Upper lobe of left lung (tissue), 6 donors: ENCODE measurements around the gene AHRR. TPM values are rescaled to one million over a fixed set of nuclear protein-coding genes. Genes with fewer than 3 reads are reported as not detected.
A peak's percentile ranks its signal among the peaks of the same experiment; 100 is the strongest.

Experiments
- ATAC-seq, 2 donors: fragments of 200-7000 bp; cut with Tn5 transposase; one replicate each; pipeline ENCODE4 v1.9.1; 2022; ENCODE audit warnings: mild to moderate bottlenecking in 2 of 2, moderate library complexity in 2 of 2; ENCODE audit not compliant: low FRiP score in 2 of 2
- DNase-seq, 2 donors: peaks; one replicate each; pipeline ENCODE4 v3.0.0-alpha.2; 2019 to 2020
- H3K27ac ChIP-seq, 4 donors: fragments of 200-600 bp; sonication (generic); one replicate each; pipeline ENCODE4 v1.5.1; 2016 to 2019
- H3K27me3 ChIP-seq, 4 donors: fragments of 200-600 bp; sonication (generic); one replicate each; pipeline ENCODE4 v1.5.1; 2017 to 2019
- H3K36me3 ChIP-seq, 4 donors: fragments of 200-600 bp; sonication (generic); one replicate each; pipeline ENCODE4 v1.5.1; 2016 to 2019
- H3K4me1 ChIP-seq, 4 donors: fragments of 200-600 bp; sonication (generic); one replicate each; pipeline ENCODE4 v1.5.1; 2018 to 2019
- H3K4me3 ChIP-seq, 4 donors: fragments of 200-600 bp; sonication (generic); one replicate each; pipeline ENCODE4 v1.5.1; 2017 to 2019; ENCODE audit warnings: mild to moderate bottlenecking in 2 of 4, moderate library complexity in 1 of 4
- H3K9me3 ChIP-seq, 4 donors: fragments of 200-600 bp; sonication (generic); one replicate each; pipeline ENCODE4 v1.5.1; 2018 to 2019
- CTCF ChIP-seq, 6 experiments: fragments of 450-650 bp in 4 of 6; fragments of 200-600 bp in 2 of 6; sonication (generic) in 2 of 6; IDR thresholded peaks; one replicate each; pipeline ENCODE4 v1.5.1; 2016 to 2019; ENCODE audit warnings: antibody characterized with exemption in 6 of 6
- EP300 ChIP-seq, 4 donors: sonication (generic); formaldehyde crosslinking; IDR thresholded peaks; one replicate each; pipeline ENCODE4 v1.5.1; 2017; ENCODE audit warnings: antibody characterized with exemption in 4 of 4, control low read depth in 2 of 4
- POLR2A ChIP-seq, 4 donors: fragments of 450-650 bp; IDR thresholded peaks; one replicate each; pipeline ENCODE4 v1.5.1; 2016 to 2017; ENCODE audit warnings: antibody characterized with exemption in 4 of 4, mild to moderate bottlenecking in 2 of 4
- POLR2AphosphoS5 ChIP-seq, 2 donors: sonication (generic); formaldehyde crosslinking; IDR thresholded peaks; one replicate each; pipeline ENCODE4 v1.5.1; 2017; ENCODE audit warnings: antibody characterized with exemption in 2 of 2
- WGBS, 2 donors: methylation state at CpG; one replicate each; pipeline ENCODE4 v1.1.5; 2017 to 2018; 5-methylcytosine and 5-hydroxymethylcytosine counted together
- total RNA-seq, 6 donors: library from RNA; depleted of rRNA in 4 of 6; stranded (reverse); fragments of >200 nt in 4 of 6; gene quantifications; one replicate each; pipeline versions ENCODE4 v1.1.0 to v1.2.1, GENCODE V29; 2016 to 2021
- donor health status: DM: no; HTN: no; CAD: no; lungs with moderate emphysema.
- donor health status: DM: no; HTN: yes; CAD: no; lungs with severe emphysema.

Gene AHRR
- total RNA-seq, 6 donors from 2014 or later = 1.3 to 8.6 (median 4.4) TPM

DNA sequence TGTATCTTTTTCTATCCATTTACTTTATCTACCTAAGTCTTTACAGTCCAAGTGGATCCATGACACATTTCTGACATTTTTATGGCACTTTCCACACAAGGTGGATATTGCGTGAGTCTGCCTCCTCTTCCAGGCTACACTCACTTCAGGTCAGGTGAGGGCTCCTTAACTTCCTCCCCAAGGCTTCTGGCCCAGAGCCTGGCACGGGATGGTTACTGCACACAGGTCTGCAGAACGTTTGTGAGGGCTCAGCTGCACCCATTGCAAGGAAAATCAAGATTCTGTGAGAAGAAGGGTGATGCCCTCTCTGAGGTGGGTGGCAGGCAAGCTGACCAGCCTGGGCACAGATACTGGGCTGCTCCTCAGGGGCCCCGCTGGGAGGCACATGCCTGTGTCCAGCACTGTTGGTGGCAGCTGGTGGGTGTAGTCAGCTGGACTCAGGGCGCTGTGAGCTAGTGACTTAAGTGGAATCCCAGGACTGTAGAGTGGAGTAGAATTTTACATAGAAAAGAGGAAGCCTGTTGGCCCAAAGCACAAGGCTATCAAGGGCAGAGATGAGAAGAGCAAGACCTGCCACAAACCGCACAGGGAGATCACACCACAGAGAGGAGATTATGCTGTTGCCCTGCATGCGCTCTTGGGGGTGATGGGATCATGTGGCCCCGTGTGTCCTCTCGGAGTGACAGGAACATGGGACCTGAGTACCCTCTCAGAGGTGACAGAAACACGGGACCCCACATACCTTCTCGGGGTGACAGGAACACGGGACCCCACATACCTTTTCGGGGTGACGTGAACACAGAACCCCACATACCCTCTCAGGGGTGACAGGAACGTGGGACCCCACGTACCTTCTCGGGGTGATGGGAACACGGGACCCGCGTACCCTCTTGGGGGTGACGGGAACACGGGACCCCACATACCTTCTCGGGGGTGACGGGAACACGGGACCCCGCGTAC is 21.3 kb downstream of the AHRR start:
- H3K27ac ChIP-seq = no peak overlapping the region
- H3K36me3 ChIP-seq = no peaks in the 10 kb centered on the region
- H3K27me3 ChIP-seq = no peaks in the 10 kb centered on the region
- no peak for DNase-seq
- peak in 1 of 2 donors; percentile 48 for ATAC-seq
- no peaks in the 10 kb centered on the region for H3K9me3 ChIP-seq
- H3K4me3 ChIP-seq = no peak overlapping the region
- WGBS, 2 donors = 87 to 88% methylated on average over 20 to 27 of the region's 27 CpGs
- TF ChIP-seq CTCF (IDR thresholded peaks at IDR 0.05) = no peak
- TF ChIP-seq EP300 (IDR thresholded peaks at IDR 0.05) = no peak
- TF ChIP-seq POLR2A (IDR thresholded peaks at IDR 0.05) = no peak
- TF ChIP-seq POLR2AphosphoS5 (IDR thresholded peaks at IDR 0.05) = no peak
- H3K4me1 ChIP-seq = peaks cover 3 to 10% (median 5%) of the 10 kb centered on the region in 4 donors

DNA sequence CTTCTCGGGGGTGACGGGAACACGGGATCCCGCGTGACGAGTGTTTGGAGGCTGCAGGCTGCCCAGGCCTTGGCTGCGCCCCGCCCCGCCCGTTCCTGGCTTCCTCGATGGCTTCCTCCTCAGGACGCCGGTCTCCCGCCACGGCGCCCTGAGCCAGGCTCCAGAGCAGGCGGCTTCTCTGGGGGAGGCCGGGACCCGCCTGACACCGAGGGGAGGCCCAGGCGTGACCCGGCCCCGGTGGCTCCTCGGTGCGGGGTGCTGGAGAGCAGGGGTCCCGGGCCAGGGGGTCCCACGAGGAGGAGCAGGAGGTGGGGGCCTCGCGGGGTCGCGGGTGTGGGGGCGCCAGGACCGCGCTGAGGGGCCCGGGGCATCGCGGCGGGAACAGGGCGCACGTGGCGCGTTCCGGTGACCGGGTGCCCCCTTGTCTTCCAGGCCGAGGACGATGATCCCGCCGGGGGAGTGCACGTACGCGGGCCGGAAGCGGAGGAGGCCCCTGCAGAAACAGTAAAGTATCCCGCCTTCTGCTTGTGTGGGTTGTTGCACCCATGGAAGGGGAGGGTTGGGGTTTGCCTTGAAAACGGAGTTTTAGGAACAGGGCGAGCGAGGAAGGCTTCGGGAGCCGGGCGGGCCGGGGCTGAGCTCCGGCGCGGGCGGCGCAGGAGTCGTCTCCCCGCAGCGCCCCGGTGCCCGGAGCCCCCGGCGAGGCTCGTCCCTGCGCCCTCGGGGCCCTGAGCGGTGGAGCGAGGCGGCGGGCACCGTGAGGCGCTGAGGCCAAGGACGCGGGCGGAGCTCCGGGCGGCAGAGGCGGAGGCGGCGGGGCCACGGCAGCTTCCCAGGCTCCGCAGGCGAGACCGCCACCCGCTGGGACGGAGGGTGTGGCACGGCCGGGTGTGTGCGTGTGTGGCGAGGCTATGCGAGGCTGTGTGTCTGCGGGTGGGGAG is 22.2 kb downstream of the AHRR start:
- Histone ChIP-seq H3K4me1 (peaks cover 3 to 10% (median 5%) of the 10 kb centered on the region in 4 donors), H3K27me3 (no peaks in the 10 kb centered on the region), H3K27ac (peak overlapping the region in 1 of 4 donors; percentile 69), H3K4me3 (peak overlapping the region in 3 of 4 donors; percentile 42 to 57 (median 50)), H3K9me3 (no peaks in the 10 kb centered on the region), H3K36me3 (no peaks in the 10 kb centered on the region)
- WGBS, 2 donors = 36 to 59% methylated on average over 31 to 50 of the region's 102 CpGs
- no peak for TF ChIP-seq CTCF (IDR thresholded peaks at IDR 0.05)
- no peak for TF ChIP-seq POLR2A (IDR thresholded peaks at IDR 0.05)
- TF ChIP-seq POLR2AphosphoS5 (IDR thresholded peaks at IDR 0.05) = no peak
- TF ChIP-seq EP300 (IDR thresholded peaks at IDR 0.05) = no peak
- peak; percentile 50 to 92 for DNase-seq
- peak; percentile 62 to 93 for ATAC-seq

DNA sequence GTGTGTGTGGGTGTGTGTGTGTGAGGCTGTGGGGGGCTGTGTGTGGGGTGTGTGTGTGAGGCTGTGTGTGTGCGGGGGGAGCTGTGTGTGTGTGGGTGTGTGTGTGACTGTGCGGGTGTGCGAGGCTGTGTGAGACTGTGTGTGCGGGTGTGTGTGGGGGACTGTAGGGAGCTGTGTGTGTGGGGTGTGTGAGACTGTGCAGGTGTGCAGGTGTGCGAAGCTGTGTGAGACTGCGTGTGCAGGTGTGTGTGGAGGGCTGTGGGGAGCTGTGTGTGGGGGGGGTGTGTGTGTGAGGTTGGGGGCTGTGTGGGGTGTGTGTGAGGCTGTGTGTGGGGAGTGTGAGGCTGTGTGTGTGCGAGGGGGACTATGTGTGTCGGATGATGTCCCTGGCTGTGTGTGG is 23.2 kb downstream of the AHRR start:
- DNase-seq (no peak), ATAC-seq (no peak)
- TF ChIP-seq CTCF (IDR thresholded peaks at IDR 0.05) = no peak
- no peak for TF ChIP-seq POLR2A (IDR thresholded peaks at IDR 0.05)
- no peak for TF ChIP-seq EP300 (IDR thresholded peaks at IDR 0.05)
- TF ChIP-seq POLR2AphosphoS5 (IDR thresholded peaks at IDR 0.05) = no peak
- Histone ChIP-seq H3K4me3 (no peak overlapping the region), H3K27me3 (no peaks in the 10 kb centered on the region), H3K4me1 (peaks cover 3 to 10% (median 5%) of the 10 kb centered on the region in 4 donors), H3K9me3 (no peaks in the 10 kb centered on the region), H3K36me3 (no peaks in the 10 kb centered on the region), H3K27ac (no peak overlapping the region)
- 95 to 100% methylated on average over 7 of the region's 8 CpGs for WGBS, 2 donors

- peak; percentile 19 to 65 for DNase-seq
- H3K27me3 ChIP-seq = no peaks in the 10 kb centered on the region
- H3K36me3 ChIP-seq = no peaks in the 10 kb centered on the region
- H3K27ac ChIP-seq = no peak overlapping the region
- H3K9me3 ChIP-seq = no peaks in the 10 kb centered on the region
- TF ChIP-seq EP300 (IDR thresholded peaks at IDR 0.05) = no peak
- no peak for TF ChIP-seq POLR2AphosphoS5 (IDR thresholded peaks at IDR 0.05)
- no peak for ATAC-seq
- WGBS, 2 donors = 67 to 83% methylated on average over 21 to 22 of the region's 22 CpGs
- peaks cover 3 to 10% (median 5%) of the 10 kb centered on the region in 4 donors for H3K4me1 ChIP-seq
- no peak overlapping the region for H3K4me3 ChIP-seq
Measured at GRCh38 chr5:345404-346195, 24.1 kb downstream of the AHRR start.
